IPS-NIHi7 (cell line): ENCODE results near the gene PLCD3.

Experiments
- DNase-seq: peaks from one replicate; pipeline ENCODE4 v3.0.0; 2012; ENCODE audit warnings: mixed read lengths; ENCODE audit errors: extremely low spot score

The PLCD3 gene

DNA sequence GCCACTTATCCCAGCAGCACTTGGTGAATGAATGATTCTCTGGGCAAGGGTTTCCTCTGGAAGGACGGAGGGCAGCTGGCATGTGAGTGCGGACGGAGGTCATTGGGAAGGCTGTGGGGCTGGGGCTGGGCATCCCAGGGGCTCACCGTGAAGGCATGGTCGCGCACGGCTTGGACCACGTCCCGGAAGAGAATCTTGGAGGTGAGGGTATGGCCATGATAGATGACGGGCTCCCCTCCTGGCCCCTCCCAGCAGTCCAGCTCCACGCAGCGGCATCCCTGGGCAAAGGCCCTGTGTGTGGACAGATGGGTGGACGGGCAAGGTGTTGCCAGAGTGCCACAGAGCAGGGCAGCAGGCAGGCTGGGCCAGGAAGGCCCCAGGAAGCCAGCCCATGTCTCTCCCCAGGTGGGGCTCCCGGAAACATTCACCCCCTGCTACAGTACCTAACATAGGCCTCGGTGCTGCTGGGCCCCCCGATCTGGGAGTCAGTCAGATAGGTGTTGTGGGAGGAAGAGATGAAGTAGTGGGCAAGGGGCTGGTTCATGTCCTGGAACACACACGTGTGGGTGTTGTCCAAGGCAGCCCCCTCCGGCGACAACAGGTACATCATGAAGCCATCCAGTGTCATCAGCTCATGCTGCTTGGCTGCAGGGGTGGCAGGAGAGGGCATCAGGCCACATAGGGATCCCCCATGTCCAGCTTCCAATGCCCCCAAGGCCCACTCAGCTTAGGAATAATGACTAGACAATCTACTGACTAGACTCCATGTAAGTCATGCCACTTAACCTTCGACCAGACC lies 14.3 kb downstream of the PLCD3 start:
- DNase-seq = no peak

GRCh38 chr17:45117334-45117733 lies 15.0 kb downstream of the PLCD3 start:
- no peak for DNase-seq

- no peak for DNase-seq
Observed at GRCh38 chr17:45116434-45117016, 15.8 kb downstream of the PLCD3 start.

DNA sequence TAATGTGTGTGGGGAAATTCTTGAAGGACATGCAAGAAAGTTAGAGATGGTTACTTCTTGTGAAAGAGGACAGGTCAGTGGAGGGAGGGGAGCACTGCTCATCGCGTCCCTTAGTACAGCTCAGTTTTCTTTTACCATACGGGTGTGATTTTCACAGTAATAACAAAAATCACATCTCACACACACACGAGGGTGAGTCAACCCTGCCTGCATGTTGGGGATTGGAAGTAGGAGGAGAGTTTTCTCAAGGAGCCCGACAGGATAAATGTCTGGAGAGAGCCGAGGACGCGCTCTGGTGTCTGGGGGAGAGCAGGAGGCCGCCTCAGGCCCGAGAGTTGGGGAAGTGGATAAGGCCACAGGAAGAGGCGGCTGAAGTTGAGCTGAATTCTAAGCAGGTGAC lies 16.4 kb downstream of the PLCD3 start:
- DNase-seq = no peak

DNA sequence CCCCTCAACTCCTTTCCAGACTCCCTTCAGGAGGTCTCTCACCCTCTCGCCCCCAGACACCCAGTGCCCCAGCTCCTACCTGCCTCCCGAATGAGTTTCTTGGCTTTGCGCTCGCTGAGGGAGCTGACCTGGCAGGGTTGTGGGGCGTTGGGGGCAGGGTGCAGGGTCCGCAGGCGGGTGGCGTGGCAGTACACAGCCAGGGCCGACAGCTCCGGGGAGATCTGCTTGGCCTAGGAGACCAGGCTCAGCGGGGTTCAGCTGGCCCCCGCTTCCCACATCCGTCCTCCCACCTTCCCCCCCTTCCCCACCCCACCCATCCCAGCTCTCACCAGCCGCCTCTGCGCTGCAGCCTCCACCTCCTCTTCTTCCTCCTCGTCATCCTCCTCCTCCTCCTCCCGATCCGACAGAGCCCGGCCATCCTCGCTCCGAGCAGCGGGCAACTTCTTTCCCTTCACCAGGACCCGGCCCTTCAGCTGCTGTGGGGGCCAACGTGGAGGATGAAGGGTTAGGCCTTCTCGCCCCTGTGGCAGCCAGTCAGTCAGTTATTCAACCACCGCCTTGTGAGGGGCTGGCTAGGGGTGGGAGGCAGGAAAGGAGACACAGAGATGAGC lies 17.2 kb downstream of the PLCD3 start:
- DNase-seq = no peak

DNA sequence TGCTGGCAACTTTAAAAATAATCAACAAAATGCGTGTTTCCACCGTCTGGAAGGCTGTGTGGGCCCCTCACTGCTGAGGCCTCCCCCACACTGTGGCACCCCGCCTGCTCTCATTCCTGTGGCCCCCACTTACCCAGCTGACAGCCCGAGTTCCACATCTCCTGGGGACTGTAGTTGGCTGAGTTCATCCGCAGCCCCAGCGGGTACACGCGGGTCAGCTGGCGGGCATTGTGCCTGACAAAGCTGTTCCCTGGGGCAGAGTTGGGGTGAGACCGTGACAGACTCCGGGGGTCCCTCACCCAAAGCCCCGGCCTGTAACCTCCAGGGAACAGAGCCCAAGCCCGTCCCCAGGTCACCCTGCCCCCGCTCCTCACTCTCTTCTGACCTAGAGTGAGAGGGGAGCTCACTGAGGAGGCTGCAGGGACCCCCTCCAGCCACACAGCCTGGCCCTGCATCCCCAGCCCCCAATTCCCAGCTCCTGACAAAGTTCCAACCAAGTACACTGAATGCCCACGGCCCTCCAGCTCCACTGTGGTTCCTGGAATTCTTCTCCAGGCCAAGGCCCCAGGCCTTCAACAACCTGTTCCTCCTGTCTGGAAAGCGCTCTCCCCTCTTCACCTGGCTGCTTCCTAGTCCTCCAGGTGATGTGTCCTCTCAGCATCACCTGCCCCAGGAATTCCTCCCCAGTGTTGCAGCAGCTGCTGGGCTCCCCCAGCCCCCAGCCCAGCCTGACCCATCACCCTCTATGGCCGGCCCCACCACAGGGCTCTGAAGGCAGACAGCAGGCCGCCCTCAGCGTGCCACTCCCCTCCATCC lies 18.0 kb downstream of the PLCD3 start:
- DNase-seq = no peak

GRCh38 chr17:45113424-45113754 lies 18.9 kb downstream of the PLCD3 start:
- no peak for DNase-seq

DNA sequence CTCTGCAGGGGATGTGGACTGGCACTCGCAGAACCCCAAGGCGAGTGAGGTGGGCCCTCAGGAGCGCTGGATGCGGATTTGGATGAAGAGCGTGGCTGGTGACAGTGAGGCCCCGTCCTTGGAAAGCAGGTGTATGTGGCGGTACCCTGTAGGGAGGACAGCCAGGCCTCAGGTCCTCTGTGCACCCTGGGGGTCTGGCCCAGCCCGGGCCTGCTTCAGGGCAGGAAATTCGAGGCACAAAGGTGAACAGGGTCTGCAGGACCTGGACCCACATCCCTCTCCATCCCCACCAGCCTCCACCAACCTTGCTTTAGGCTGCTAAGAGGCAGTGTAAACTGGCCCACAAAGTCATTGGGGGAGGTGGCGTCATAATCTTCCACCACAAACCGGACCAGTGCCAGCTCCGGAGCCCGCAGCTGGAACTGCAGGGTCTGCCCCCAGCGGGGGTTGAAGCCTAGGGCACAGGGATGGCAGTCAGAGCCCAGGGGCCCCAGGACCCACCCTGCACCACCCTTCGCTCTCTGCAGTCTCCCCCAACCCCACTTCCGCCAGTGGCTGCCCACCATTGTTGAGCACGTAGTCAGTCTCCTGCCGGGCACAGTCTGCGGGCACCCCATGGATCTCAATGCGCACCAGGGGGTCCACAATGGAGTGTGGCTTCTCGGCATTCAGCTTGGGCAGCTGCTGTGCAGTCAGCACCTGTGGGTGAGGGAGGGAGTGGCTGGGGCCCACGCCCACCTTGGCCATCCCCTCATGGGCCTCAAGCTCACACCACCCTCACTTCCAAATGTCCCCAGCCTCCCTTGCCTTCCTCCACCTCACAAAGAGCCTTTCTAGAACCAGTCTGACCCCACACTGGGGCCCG lies 19.5 kb downstream of the PLCD3 start:
- DNase-seq = no peak

DNA sequence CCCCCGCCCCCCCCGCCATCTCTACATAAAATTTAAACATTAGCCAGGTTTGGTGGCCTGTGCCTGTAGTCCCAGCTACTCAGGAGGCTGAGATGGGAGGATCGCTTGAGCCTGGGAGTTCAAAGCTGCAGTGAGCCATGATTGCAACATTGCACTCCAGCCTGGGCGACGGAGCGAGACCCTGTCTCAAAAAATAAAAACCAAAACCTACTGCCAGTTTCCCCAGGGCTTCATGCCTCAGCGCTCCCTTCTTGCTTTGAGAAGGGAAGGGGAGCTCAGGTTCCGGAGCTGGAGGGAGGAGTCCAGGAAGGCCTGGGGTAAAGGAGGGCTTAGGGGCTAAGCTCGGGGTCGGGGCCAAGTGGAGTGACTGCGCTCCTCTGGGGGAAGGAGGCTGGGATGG lies 20.5 kb downstream of the PLCD3 start:
- no peak for DNase-seq

DNA sequence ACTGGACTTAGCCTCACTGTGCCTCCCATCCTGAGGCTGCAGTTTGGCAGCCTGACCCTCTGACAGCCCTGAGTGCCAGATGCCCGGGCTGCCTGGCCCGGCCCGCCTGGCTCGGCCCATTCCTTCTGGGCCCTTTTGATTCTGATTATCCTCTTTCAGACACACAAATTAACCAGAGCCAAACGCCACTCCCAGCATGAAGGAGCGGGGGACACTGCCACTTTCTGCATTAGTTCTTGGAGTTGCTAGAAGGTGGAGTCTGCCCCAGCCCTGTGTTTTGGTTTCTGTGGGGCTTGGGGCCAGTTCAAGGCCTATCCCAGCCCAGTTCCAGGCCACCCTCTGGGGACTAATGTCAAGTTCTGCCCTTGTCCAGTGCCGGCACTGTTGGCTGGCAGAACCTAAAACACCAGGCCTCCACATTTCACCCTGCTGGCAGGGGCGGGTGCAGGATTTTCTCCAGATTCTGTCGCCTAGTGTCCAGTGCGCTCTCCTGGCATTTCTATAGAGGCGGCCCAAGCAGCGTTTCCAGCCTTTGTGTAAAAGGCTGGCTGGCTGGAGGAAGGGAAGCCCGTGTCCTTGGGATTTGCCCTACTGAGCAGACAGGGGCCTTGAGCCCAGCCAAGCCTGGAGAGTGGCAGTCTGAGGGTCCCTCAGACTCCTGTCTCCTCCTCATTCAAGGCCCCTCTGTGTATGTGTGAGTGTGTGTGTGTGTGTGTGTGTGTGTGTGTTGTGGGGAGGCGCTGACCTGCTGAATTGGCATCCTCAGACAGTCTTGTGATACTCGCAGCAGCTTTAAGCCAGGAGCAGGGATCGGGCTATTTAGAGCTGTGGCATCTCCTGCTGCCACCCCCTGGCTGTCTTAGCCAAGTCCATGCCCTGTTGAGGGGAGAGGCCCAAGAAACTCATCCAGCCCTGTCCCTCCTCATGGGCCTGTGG lies 21.4 kb downstream of the PLCD3 start:
- no peak for DNase-seq

DNA sequence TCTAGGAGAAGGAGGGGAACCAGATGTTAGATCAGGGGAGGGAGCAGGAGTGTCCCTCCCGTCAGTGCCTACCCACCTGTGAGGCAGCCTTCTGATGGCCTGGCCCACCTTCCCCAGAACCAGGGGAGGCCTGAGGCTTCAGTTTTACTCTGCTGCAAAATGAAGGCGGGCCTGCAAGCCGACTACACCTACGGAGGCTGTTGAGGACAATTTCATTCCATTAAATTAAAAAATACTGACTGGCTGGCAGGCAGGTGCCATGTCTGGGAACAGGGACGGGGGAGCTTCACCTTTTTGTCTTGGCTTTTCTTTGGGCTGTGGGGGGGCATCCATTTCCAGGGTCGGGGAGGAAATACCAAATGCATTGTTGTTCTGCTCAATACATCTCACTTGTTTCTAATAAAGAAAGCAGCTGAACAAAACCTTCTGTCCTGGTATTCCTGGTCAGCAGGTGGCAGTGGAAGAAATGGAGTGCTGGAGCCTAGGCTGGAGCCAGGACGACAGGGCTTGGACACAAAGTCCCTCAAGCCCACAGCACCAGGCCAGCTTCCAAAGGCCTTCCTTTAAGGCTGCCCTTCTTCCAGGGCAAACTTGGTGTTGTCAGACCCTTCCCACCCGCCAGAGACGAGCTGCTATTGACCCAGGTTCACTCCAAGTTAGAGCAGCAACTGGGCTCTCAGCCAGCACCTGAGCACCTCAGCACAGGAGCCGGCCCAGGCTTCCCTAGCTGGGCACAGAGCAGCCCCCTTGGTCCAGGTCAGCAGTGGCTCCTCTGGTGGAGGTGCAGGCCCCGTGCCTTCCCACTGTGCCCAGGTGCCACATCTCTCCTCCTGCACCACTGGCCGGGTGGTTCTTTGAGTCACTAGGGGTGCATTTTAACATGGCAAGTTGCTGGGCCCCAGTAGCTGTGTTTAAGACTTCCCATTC lies 23.5 kb downstream of the PLCD3 start:
- no peak for DNase-seq

DNA sequence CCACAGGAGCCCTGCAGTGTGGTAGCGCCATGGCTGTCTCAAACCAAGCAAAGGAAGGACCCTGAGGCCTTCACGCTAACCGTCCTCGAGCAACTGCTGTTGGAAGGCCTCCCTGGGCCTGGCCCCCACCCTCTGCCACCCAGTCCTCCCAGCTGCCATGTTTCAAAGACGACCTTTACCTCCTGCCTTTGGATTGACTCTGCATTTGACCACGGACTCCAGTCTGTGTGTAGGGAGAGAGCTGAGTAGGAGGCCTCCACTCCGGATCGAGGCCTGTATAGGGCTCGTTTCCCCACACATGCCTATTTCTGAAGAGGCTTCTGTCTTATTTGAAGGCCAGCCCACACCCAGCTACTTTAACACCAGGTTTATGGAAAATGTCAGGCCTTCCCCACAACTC lies 24.3 kb downstream of the PLCD3 start:
- no peak for DNase-seq

GRCh38 chr17:45107293-45108010 lies 24.9 kb downstream of the PLCD3 start:
- DNase-seq = no peak

DNA sequence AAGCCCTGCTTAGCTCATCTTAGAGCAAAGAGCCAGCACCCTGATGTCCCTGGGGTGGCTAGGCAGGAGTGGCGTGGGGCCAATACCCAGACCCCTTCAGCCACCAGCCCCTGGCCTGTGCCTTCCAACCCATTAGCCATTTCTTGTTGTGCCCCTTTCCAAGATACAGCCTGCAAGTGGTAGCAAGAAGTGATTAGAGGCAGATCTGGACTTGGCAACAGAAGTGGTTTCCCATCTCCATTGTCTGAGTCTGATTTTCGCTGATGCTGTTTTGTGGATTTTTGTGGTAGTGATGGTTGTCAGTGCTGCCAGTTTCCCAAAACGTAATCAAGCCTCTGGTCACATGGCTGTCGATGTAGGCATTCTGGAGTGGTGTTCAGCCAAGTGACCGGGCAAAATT lies 25.7 kb downstream of the PLCD3 start:
- no peak for DNase-seq

DNA sequence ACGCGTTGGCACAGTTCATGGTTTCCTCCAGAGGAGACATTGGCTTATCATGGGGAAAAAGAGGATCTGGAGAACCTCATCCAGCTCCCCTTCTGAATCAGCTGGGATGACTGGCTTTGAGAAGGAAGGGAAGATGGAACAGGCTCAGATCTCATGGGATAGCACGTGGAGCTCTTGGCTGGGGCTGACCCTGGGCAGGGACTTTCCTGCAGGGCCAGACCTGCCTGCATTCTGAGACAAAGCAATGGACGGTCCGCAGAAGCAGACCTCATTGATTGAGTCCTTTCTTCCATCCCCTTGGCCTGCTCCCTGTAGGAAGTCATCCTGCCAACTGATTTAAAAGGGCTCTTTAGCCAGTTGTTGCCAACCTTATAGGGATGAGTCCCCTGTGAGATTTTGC lies 26.2 kb downstream of the PLCD3 start:
- no peak for DNase-seq

- DNase-seq = no peak
Observed at GRCh38 chr17:45104907-45105624, 27.2 kb downstream of the PLCD3 start.

DNA sequence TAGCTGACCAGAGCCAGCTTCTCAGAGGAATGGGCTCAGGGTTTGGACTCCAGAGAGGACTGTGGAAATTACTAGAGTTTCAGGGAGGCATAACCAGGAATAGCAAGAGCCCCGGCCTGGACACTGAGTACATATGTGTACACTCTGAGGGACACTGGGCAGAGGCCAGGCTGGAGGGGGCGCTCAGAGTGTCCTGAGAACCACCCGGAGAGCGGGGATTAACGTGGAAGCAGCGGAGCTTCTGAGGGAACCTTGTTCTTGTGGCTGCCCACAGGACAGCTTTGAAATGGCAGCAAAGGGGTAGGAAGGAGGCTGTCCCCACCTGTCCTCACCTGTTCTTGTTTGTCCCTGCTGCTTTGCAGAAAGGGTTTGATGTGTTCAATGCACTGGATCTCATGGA lies 27.8 kb downstream of the PLCD3 start:
- no peak for DNase-seq

GRCh38 chr17:45104029-45104428 lies 28.3 kb downstream of the PLCD3 start:
- no peak for DNase-seq
